Vagina (tissue), 2 donors: Measurements from ENCODE around the gene SMCR8. TPM values are rescaled to one million over a fixed set of nuclear protein-coding genes. Genes with fewer than 3 reads are reported as not detected.

Experiments used
- DNase-seq, 2 donors: peaks; one replicate each; pipeline ENCODE4 v3.0.0-alpha.2; 2017; ENCODE audit errors: extremely low spot score in 2 of 2
- H3K27ac ChIP-seq: fragments of 200-600 bp; sonication (generic); one replicate; pipeline ENCODE4 v1.5.1; 2019
- H3K27me3 ChIP-seq: fragments of 200-600 bp; sonication (generic); one replicate; pipeline ENCODE4 v1.5.1; 2019
- H3K36me3 ChIP-seq, 2 donors: fragments of 200-600 bp; sonication (generic); one replicate each; pipeline ENCODE4 v1.5.1; 2017 to 2019
- H3K4me1 ChIP-seq: fragments of 200-600 bp; sonication (generic); one replicate; pipeline ENCODE4 v1.5.1; 2019
- H3K4me3 ChIP-seq, 2 donors: fragments of 200-600 bp; sonication (generic); 1 replicate in 1 of 2; 2 replicates in 1 of 2; pipeline ENCODE4 v1.5.1; 2016 to 2019
- H3K9me3 ChIP-seq: fragments of 200-600 bp; sonication (generic); one replicate; pipeline ENCODE4 v1.5.1; 2019
- POLR2A ChIP-seq, 2 donors: fragments of 450-650 bp; IDR thresholded peaks; one replicate each; pipeline ENCODE4 v1.6.1; 2017; ENCODE audit warnings: antibody characterized with exemption in 2 of 2, mild to moderate bottlenecking in 2 of 2, moderate library complexity in 2 of 2
- POLR2AphosphoS5 ChIP-seq, 2 donors: sonication (generic); formaldehyde crosslinking; IDR thresholded peaks; one replicate each; pipeline ENCODE4 v1.9.0; 2017; ENCODE audit warnings: antibody characterized with exemption in 2 of 2, mild to moderate bottlenecking in 2 of 2, low read depth in 1 of 2; ENCODE audit not compliant: insufficient read depth in 1 of 2
- intact Hi-C: fragments of 100-400 bp; cut with DNase I; formaldehyde crosslinking; loops from one replicate; pipeline ENCODE4 v1.15.1; 2023
- total RNA-seq: library from RNA; depleted of rRNA; stranded (reverse); fragments of >200 nt; gene quantifications from one replicate; pipeline ENCODE4 v1.2.3, GENCODE V29; 2016
- TF ChIP-seq, protein P1 (sequence below), 3 experiments: fragments of 450-650 bp in 2 of 3; fragments of 200-600 bp in 1 of 3; sonication (generic) in 1 of 3; IDR thresholded peaks; one replicate each; pipeline ENCODE4 v1.5.1; 2017 to 2019; ENCODE audit warnings: antibody characterized with exemption in 3 of 3, mild to moderate bottlenecking in 2 of 3, moderate library complexity in 2 of 3

Gene SMCR8
- total RNA-seq, 1 donor from 2014 or later, result 11.0 TPM

GRCh38 chr17:18318771-18319450 is 3.8 kb downstream of the SMCR8 start:
- no peak for DNase-seq
- H3K4me1 ChIP-seq, result peaks cover 61% of the 10 kb centered on the region
- intact Hi-C loops, result no loop called here
- no peaks in the 10 kb centered on the region for H3K9me3 ChIP-seq
- TF ChIP-seq POLR2AphosphoS5 (IDR thresholded peaks at IDR 0.05; ENCODE audit: insufficient read depth in 1 of 2, low read depth in 1 of 2), result no peak
- TF ChIP-seq POLR2A (IDR thresholded peaks at IDR 0.05), result no peak
- TF ChIP-seq, protein P1, sequence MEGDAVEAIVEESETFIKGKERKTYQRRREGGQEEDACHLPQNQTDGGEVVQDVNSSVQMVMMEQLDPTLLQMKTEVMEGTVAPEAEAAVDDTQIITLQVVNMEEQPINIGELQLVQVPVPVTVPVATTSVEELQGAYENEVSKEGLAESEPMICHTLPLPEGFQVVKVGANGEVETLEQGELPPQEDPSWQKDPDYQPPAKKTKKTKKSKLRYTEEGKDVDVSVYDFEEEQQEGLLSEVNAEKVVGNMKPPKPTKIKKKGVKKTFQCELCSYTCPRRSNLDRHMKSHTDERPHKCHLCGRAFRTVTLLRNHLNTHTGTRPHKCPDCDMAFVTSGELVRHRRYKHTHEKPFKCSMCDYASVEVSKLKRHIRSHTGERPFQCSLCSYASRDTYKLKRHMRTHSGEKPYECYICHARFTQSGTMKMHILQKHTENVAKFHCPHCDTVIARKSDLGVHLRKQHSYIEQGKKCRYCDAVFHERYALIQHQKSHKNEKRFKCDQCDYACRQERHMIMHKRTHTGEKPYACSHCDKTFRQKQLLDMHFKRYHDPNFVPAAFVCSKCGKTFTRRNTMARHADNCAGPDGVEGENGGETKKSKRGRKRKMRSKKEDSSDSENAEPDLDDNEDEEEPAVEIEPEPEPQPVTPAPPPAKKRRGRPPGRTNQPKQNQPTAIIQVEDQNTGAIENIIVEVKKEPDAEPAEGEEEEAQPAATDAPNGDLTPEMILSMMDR (IDR thresholded peaks at IDR 0.05), result no peak
- H3K36me3 ChIP-seq, result peaks cover 0 to 33% of the 10 kb centered on the region in 2 donors
- no peak overlapping the region for H3K27ac ChIP-seq
- H3K27me3 ChIP-seq, result no peaks in the 10 kb centered on the region
- H3K4me3 ChIP-seq, result no peak overlapping the region

DNA sequence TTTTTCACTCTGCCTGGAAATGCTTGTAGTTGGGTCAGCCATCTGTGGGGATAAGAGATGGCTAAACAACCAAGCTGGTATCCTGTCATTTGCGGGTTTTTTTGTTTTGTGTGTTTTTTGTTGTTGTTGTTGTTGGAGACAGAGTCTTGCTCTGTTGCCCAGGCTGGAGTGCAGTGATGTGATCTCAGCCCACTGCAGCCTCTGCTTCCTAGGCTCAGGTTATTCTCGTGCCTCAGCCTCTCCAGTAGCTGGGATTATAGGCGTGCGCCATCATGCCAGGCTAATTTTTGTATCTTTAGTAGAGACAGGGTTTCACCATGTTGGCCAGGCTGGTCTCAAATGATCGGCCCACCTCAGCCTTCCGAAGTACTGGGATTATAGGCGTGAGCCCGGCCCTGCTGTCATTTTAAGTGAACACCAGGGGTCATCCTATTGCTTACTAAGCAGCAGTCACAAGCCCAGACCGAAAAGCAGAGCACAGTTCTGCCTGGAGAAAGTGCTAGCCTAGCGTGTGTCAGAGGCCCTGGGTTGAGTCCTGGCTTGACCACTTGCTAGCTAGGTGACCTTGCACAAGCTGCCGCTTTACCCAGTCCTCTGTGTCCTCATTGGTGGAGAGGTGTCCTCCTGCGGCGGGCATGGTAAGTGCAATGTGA is 4.6 kb downstream of the SMCR8 start:
- Histone ChIP-seq H3K4me1 (peaks cover 55% of the 10 kb centered on the region), H3K27ac (no peak overlapping the region), H3K36me3 (peaks cover 0 to 41% of the 10 kb centered on the region in 2 donors), H3K9me3 (no peaks in the 10 kb centered on the region), H3K4me3 (no peak overlapping the region), H3K27me3 (no peaks in the 10 kb centered on the region)
- intact Hi-C loops, result no loop called here
- no peak for DNase-seq
- TF ChIP-seq, protein P1 (IDR thresholded peaks at IDR 0.05), result peak in 1 of 3 experiments; percentile 23
- TF ChIP-seq POLR2A (IDR thresholded peaks at IDR 0.05), result no peak

DNA sequence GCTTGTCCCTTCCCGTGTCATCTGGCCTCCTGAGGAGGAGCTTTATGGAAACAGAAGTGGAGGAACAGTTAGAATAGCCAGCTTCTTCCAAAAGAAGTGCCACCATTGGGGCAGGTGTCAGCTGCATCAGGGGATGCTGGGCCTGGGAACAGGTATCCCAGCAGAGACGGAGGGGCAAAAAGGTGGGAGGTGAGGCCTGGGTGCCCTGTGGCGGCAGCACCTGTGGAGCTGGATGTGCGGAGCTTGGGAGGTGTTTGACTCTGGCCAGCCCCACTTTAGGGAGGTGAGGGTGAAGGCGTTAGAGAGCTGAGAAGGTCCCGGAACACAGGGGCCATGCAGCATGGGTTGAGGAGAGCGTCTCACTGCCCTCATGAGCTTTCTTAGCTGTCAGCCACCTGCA is 5.2 kb downstream of the SMCR8 start:
- Histone ChIP-seq H3K9me3 (no peaks in the 10 kb centered on the region), H3K27ac (no peak overlapping the region), H3K4me1 (peaks cover 55% of the 10 kb centered on the region), H3K4me3 (no peak overlapping the region), H3K36me3 (peaks cover 0 to 43% of the 10 kb centered on the region in 2 donors), H3K27me3 (no peaks in the 10 kb centered on the region)
- DNase-seq, result no peak
- intact Hi-C loops, result no loop called here
- no peak for TF ChIP-seq POLR2AphosphoS5 (IDR thresholded peaks at IDR 0.05; ENCODE audit: insufficient read depth in 1 of 2, low read depth in 1 of 2)
- TF ChIP-seq, protein P1 (IDR thresholded peaks at IDR 0.05), result no peak
- TF ChIP-seq POLR2A (IDR thresholded peaks at IDR 0.05), result no peak

DNA sequence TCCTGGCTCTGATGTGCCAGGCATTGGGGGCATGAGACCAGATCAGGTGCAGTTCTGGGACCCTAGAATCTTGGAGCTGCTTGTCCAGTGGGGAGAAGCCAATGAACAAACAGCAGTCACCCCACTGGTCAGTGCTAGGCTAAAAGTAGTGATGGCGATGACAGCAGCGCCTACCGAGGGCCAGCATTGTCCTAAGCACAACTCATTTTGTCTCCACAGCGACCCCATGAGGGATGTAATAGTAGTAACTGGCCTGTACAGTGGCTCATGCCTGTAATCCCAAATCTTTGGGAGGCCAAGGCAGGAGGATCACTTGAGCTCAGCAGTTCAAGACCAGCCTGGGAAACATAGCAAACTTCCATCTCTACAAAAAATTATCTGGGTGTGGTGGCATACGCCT is 6.2 kb downstream of the SMCR8 start:
- no peak for DNase-seq
- no peak overlapping the region for H3K27ac ChIP-seq
- no peak for TF ChIP-seq POLR2AphosphoS5 (IDR thresholded peaks at IDR 0.05; ENCODE audit: insufficient read depth in 1 of 2, low read depth in 1 of 2)
- TF ChIP-seq POLR2A (IDR thresholded peaks at IDR 0.05), result no peak
- TF ChIP-seq, protein P1 (IDR thresholded peaks at IDR 0.05), result no peak
- H3K9me3 ChIP-seq, result no peaks in the 10 kb centered on the region
- peaks cover 0 to 43% of the 10 kb centered on the region in 2 donors for H3K36me3 ChIP-seq
- intact Hi-C loops, result no loop called here
- no peaks in the 10 kb centered on the region for H3K27me3 ChIP-seq
- peaks cover 46% of the 10 kb centered on the region for H3K4me1 ChIP-seq
- H3K4me3 ChIP-seq, result no peak overlapping the region

DNA sequence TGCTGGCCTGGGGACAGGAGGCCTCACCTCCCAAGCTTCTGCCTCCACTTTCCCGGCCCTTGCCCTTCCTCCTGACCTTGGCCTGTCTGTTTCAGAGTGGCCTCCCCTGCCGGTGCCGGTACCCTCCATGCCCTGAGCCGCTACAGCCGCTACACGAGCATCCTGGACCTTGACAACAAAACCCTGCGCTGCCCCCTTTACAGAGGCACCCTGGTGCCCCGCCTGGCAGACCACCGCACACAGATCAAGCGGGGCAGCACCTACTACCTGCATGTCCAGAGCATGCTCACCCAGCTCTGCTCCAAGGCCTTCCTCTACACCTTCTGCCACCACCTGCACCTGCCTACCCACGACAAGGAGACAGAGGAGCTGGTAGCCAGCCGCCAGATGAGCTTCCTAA is 7.4 kb downstream of the SMCR8 start:
- TF ChIP-seq POLR2A (IDR thresholded peaks at IDR 0.05) (no peak), POLR2AphosphoS5 (IDR thresholded peaks at IDR 0.05; ENCODE audit: insufficient read depth in 1 of 2, low read depth in 1 of 2) (no peak)
- TF ChIP-seq, protein P1 (IDR thresholded peaks at IDR 0.05), result no peak
- Histone ChIP-seq H3K4me3 (no peak overlapping the region), H3K9me3 (no peaks in the 10 kb centered on the region), H3K36me3 (peaks cover 0 to 42% of the 10 kb centered on the region in 2 donors), H3K27me3 (no peaks in the 10 kb centered on the region), H3K4me1 (peaks cover 34% of the 10 kb centered on the region), H3K27ac (no peak overlapping the region)
- DNase-seq, result no peak
- intact Hi-C loops, result no loop called here
